Trophoblast cell (in vitro differentiated cells and primary cell): ENCODE results near the gene TENM4.

Source experiments
- DNase-seq, 2 donors: peaks; one replicate each; pipeline ENCODE4 v3.0.0-alpha.2; 2016
- H2AFZ ChIP-seq: 2 replicates; pipeline ENCODE4 v1.6.1; 2013; ENCODE audit warnings: low read length, moderate library complexity, mild to moderate bottlenecking; ENCODE audit not compliant: insufficient read depth, poor library complexity
- H2AK5ac ChIP-seq: 2 replicates; pipeline ENCODE4 v1.6.1; 2013; ENCODE audit warnings: mild to moderate bottlenecking, low read length
- H2BK120ac ChIP-seq: 2 replicates; pipeline ENCODE4 v1.6.1; 2013; ENCODE audit warnings: low read length, mild to moderate bottlenecking, moderate library complexity; ENCODE audit not compliant: insufficient read depth, poor library complexity
- H2BK12ac ChIP-seq: 2 replicates; pipeline ENCODE4 v1.6.1; 2013; ENCODE audit warnings: mild to moderate bottlenecking, low read length, moderate library complexity
- H2BK5ac ChIP-seq: 2 replicates; pipeline ENCODE4 v1.6.1; 2013; ENCODE audit warnings: low read length, low read depth, moderate library complexity, mild to moderate bottlenecking; ENCODE audit not compliant: poor library complexity
- H3K14ac ChIP-seq: 2 replicates; pipeline ENCODE4 v1.6.1; 2013; ENCODE audit warnings: mild to moderate bottlenecking, low read length
- H3K18ac ChIP-seq: 2 replicates; pipeline ENCODE4 v1.6.1; 2013; ENCODE audit warnings: mild to moderate bottlenecking, low read length
- H3K23ac ChIP-seq: 2 replicates; pipeline ENCODE4 v1.6.1; 2013; ENCODE audit warnings: low read length
- H3K27ac ChIP-seq: 2 replicates; pipeline ENCODE4 v1.5.1; 2013; ENCODE audit warnings: low read depth, mild to moderate bottlenecking, inconsistent platforms, low read length, moderate library complexity
- H3K27me3 ChIP-seq: 2 replicates; pipeline ENCODE4 v1.6.1; 2013; ENCODE audit warnings: inconsistent platforms, mild to moderate bottlenecking, low read length, moderate library complexity; ENCODE audit not compliant: insufficient read depth
- H3K36me3 ChIP-seq, 2 experiments: 1 replicate in 1 of 2; 2 replicates in 1 of 2; pipeline ENCODE4 v1.6.1; 2013; ENCODE audit warnings: low read length in 2 of 2, mild to moderate bottlenecking in 2 of 2, moderate library complexity in 1 of 2; ENCODE audit not compliant: insufficient read depth in 2 of 2, control insufficient read depth in 1 of 2
- H3K4ac ChIP-seq: 2 replicates; pipeline ENCODE4 v1.6.1; 2013; ENCODE audit warnings: low read depth, mild to moderate bottlenecking, low read length, moderate library complexity
- H3K4me1 ChIP-seq, 2 experiments: 1 replicate in 1 of 2; 2 replicates in 1 of 2; pipeline ENCODE4 v1.6.1; 2013; ENCODE audit warnings: low read length in 2 of 2, mild to moderate bottlenecking in 2 of 2, moderate library complexity in 1 of 2; ENCODE audit not compliant: insufficient read depth in 2 of 2, control insufficient read depth in 1 of 2
- H3K4me2 ChIP-seq: 2 replicates; pipeline ENCODE4 v1.6.1; 2013; ENCODE audit warnings: inconsistent platforms, mild to moderate bottlenecking, low read length, moderate library complexity
- H3K4me3 ChIP-seq: 2 replicates; pipeline ENCODE4 v1.5.1; 2013; ENCODE audit warnings: mild to moderate bottlenecking, low read depth, low read length, inconsistent platforms
- H3K79me1 ChIP-seq: one replicate; pipeline ENCODE4 v1.6.1; 2013; ENCODE audit warnings: low read length
- H3K79me2 ChIP-seq: 2 replicates; pipeline ENCODE4 v1.6.1; 2013; ENCODE audit warnings: low read length, mild to moderate bottlenecking; ENCODE audit not compliant: control insufficient read depth, insufficient read depth, poor library complexity
- H3K9ac ChIP-seq: 2 replicates; pipeline ENCODE4 v1.6.1; 2013; ENCODE audit warnings: mild to moderate bottlenecking, low read length
- H3K9me3 ChIP-seq: 2 replicates; pipeline ENCODE4 v1.6.1; 2013; ENCODE audit warnings: low read depth, mild to moderate bottlenecking, control low read depth, inconsistent platforms, low read length; ENCODE audit not compliant: insufficient read depth
- H4K12ac ChIP-seq: 2 replicates; pipeline ENCODE4 v1.6.1; 2013; ENCODE audit warnings: low read depth, mild to moderate bottlenecking, low read length, moderate library complexity
- H4K8ac ChIP-seq: 2 replicates; pipeline ENCODE4 v1.6.1; 2013; ENCODE audit warnings: low read depth, mild to moderate bottlenecking, low read length, moderate library complexity
- H4K91ac ChIP-seq: one replicate; pipeline ENCODE4 v1.6.1; 2013; ENCODE audit warnings: low read depth, mild to moderate bottlenecking, low read length, moderate library complexity
- WGBS: extraction: QIAGEN DNeasy Blood & Tissue Kit; methylation state at CpG from one replicate; pipeline ENCODE4 v1.1.7; 2013; ENCODE audit warnings: missing lambda C conversion rate; ENCODE audit not compliant: insufficient read length, insufficient coverage; ENCODE audit errors: extremely low coverage; 5-methylcytosine and 5-hydroxymethylcytosine counted together

Gene TENM4

GRCh38 chr11:78941226-78941851 is 499.5 kb downstream of the TENM4 start:
- Histone ChIP-seq H2AK5ac (peak overlapping the region; percentile 92), H3K79me1 (peaks cover 34% of the 10 kb centered on the region), H3K18ac (peak overlapping the region; percentile 98), H3K4me2 (peak overlapping the region; percentile 2), H4K91ac (peak overlapping the region; percentile 99), H3K4me3 (no peak overlapping the region), H2AFZ (peak overlapping the region; percentile 12), H2BK120ac (peak overlapping the region; percentile 65), H3K14ac (peak overlapping the region; percentile 13), H3K9ac (no peak overlapping the region), H3K9me3 (no peaks in the 10 kb centered on the region), H3K27me3 (no peaks in the 10 kb centered on the region), H3K79me2 (peaks cover 7% of the 10 kb centered on the region), H3K23ac (no peak overlapping the region), H4K12ac (no peak overlapping the region), H2BK12ac (peak overlapping the region; percentile 100), H3K4me1 (peaks cover 30 to 32% of the 10 kb centered on the region in 2 experiments), H3K27ac (peak overlapping the region; percentile 94), H2BK5ac (peak overlapping the region; percentile 96), H4K8ac (peak overlapping the region; percentile 69), H3K36me3 (peaks cover 0 to 2% of the 10 kb centered on the region in 2 experiments), H3K4ac (peak overlapping the region; percentile 28)
- WGBS: no CpG with 5 or more reads among the region's 10 CpGs
- no peak for DNase-seq

GRCh38 chr11:78940500-78941225 is 500.2 kb downstream of the TENM4 start:
- peaks cover 34% of the 10 kb centered on the region for H3K79me1 ChIP-seq
- peak overlapping the region; percentile 42 for H2AK5ac ChIP-seq
- H3K4me2 ChIP-seq: peak overlapping the region; percentile 2
- H2BK120ac ChIP-seq: peak overlapping the region; percentile 65
- no peaks in the 10 kb centered on the region for H3K27me3 ChIP-seq
- peak overlapping the region; percentile 81 for H2BK12ac ChIP-seq
- peak overlapping the region; percentile 83 for H2BK5ac ChIP-seq
- H3K79me2 ChIP-seq: peaks cover 7% of the 10 kb centered on the region
- no peak overlapping the region for H2AFZ ChIP-seq
- no peak overlapping the region for H3K23ac ChIP-seq
- H3K18ac ChIP-seq: peak overlapping the region; percentile 24
- no peaks in the 10 kb centered on the region for H3K9me3 ChIP-seq
- no peak overlapping the region for H4K12ac ChIP-seq
- peak overlapping the region; percentile 28 for H3K4ac ChIP-seq
- peak overlapping the region; percentile 69 for H4K8ac ChIP-seq
- peak overlapping the region; percentile 94 for H3K27ac ChIP-seq
- H3K4me1 ChIP-seq: peaks cover 30 to 32% of the 10 kb centered on the region in 2 experiments
- no peak for DNase-seq
- no peak overlapping the region for H3K9ac ChIP-seq
- H4K91ac ChIP-seq: peak overlapping the region; percentile 99
- H3K36me3 ChIP-seq: peaks cover 0 to 2% of the 10 kb centered on the region in 2 experiments
- WGBS: no CpG with 5 or more reads among the region's 6 CpGs
- H3K4me3 ChIP-seq: no peak overlapping the region
- peak overlapping the region; percentile 13 for H3K14ac ChIP-seq

- Histone ChIP-seq H3K4me1 (peaks cover 24 to 25% of the 10 kb centered on the region in 2 experiments), H4K12ac (no peak overlapping the region), H2AFZ (peak overlapping the region; percentile 39), H3K18ac (peak overlapping the region; percentile 88), H3K79me2 (peaks cover 7% of the 10 kb centered on the region), H3K36me3 (peaks cover 0 to 2% of the 10 kb centered on the region in 2 experiments), H3K27ac (peak overlapping the region; percentile 21), H3K4me2 (no peak overlapping the region), H3K23ac (no peak overlapping the region), H2AK5ac (peak overlapping the region; percentile 59), H2BK120ac (peak overlapping the region; percentile 88), H3K9ac (no peak overlapping the region), H2BK5ac (peak overlapping the region; percentile 74), H4K91ac (peak overlapping the region; percentile 96), H2BK12ac (peak overlapping the region; percentile 94), H3K14ac (peak overlapping the region; percentile 75), H3K27me3 (no peaks in the 10 kb centered on the region), H4K8ac (peak overlapping the region; percentile 71), H3K79me1 (peaks cover 26% of the 10 kb centered on the region), H3K4me3 (no peak overlapping the region), H3K4ac (peak overlapping the region; percentile 90), H3K9me3 (no peaks in the 10 kb centered on the region)
- DNase-seq: no peak
- WGBS: no CpG with 5 or more reads among the region's 7 CpGs
These were observed 501.9 kb downstream of the TENM4 start for GRCh38 chr11:78938971-78939370.

- no peak overlapping the region for H2BK5ac ChIP-seq
- H3K23ac ChIP-seq: no peak overlapping the region
- H3K9me3 ChIP-seq: no peaks in the 10 kb centered on the region
- H3K27ac ChIP-seq: no peak overlapping the region
- H3K36me3 ChIP-seq: peaks cover 0 to 2% of the 10 kb centered on the region in 2 experiments
- WGBS: no CpG with 5 or more reads among the region's 1 CpG
- H3K79me1 ChIP-seq: peaks cover 24% of the 10 kb centered on the region
- H3K4me2 ChIP-seq: no peak overlapping the region
- peaks cover 7% of the 10 kb centered on the region for H3K79me2 ChIP-seq
- no peak overlapping the region for H2AK5ac ChIP-seq
- H2BK12ac ChIP-seq: no peak overlapping the region
- H3K14ac ChIP-seq: no peak overlapping the region
- H4K91ac ChIP-seq: no peak overlapping the region
- H3K4ac ChIP-seq: no peak overlapping the region
- H2AFZ ChIP-seq: no peak overlapping the region
- H4K8ac ChIP-seq: no peak overlapping the region
- no peaks in the 10 kb centered on the region for H3K27me3 ChIP-seq
- H3K4me3 ChIP-seq: no peak overlapping the region
- no peak for DNase-seq
- H3K18ac ChIP-seq: no peak overlapping the region
- H2BK120ac ChIP-seq: no peak overlapping the region
- no peak overlapping the region for H4K12ac ChIP-seq
- peaks cover 20% of the 10 kb centered on the region in 2 experiments for H3K4me1 ChIP-seq
- H3K9ac ChIP-seq: no peak overlapping the region
These were observed 502.8 kb downstream of the TENM4 start for GRCh38 chr11:78938036-78938435.
